IMR-90 (cell line): ENCODE results near the gene SMKR1. TPM values are rescaled to one million over a fixed set of nuclear protein-coding genes. Genes with fewer than 3 reads are reported as not detected.

Source experiments
- ATAC-seq: fragments of 200-7000 bp; cut with Tn5 transposase; 2 replicates; pipeline ENCODE4 v1.9.1; 2020; ENCODE audit warnings: low read depth, mild to moderate bottlenecking, moderate library complexity
- BruUV-seq: library from RNA; stranded (reverse); fragments of 400-500 nt; replicated peaks from 2 replicates; lab custom pipeline; 2021; lab: Mats Ljungman, UMichigan
- CTCF ChIA-PET: fragments of 300-600 bp; formaldehyde crosslinking; extraction: SDS; loops from one replicate; lab custom pipeline; 2021; ENCODE audit warnings: antibody characterized with exemption; lab: Yijun Ruan, JAX
- POLR2A ChIA-PET: fragments of 300-600 bp; sonication (Branson Sonifier 250); formaldehyde crosslinking; loops from one replicate; lab custom pipeline; 2022; ENCODE audit warnings: antibody characterized with exemption; ENCODE audit not compliant: unreplicated experiment; lab: Charles Lee
- DNase-seq: peaks from one replicate; pipeline ENCODE4 v3.0.0; 2013
- H2AFZ ChIP-seq: replicated peaks from 2 replicates; pipeline ENCODE3; 2013; ENCODE audit warnings: low read length, mild to moderate bottlenecking; ENCODE audit not compliant: poor library complexity
- H2AK5ac ChIP-seq: 2 replicates; pipeline ENCODE4 v1.6.1; 2013; ENCODE audit warnings: low read depth, low read length, inconsistent platforms
- H2AK9ac ChIP-seq: replicated peaks from 2 replicates; pipeline ENCODE3; 2013; ENCODE audit warnings: mild to moderate bottlenecking, low read depth, low read length, moderate library complexity; ENCODE audit not compliant: poor library complexity
- H2BK120ac ChIP-seq: 2 replicates; pipeline ENCODE4 v1.6.1; 2013; ENCODE audit warnings: low read depth, low read length, inconsistent platforms
- H2BK15ac ChIP-seq: 3 replicates; pipeline ENCODE4 v1.6.1; 2013; ENCODE audit warnings: low read depth, low read length, inconsistent platforms
- H2BK20ac ChIP-seq: 2 replicates; pipeline ENCODE4 v1.6.1; 2013; ENCODE audit warnings: low read depth, mild to moderate bottlenecking, inconsistent platforms, low read length, moderate library complexity
- H2BK5ac ChIP-seq: 2 replicates; pipeline ENCODE4 v1.6.1; 2013; ENCODE audit warnings: mild to moderate bottlenecking, low read depth, low read length, inconsistent platforms; ENCODE audit not compliant: poor library complexity, severe bottlenecking
- H3K14ac ChIP-seq: replicated peaks from 2 replicates; pipeline ENCODE4 v1.6.1; 2013; ENCODE audit warnings: low read depth, low read length, inconsistent platforms
- H3K18ac ChIP-seq: 2 replicates; pipeline ENCODE4 v1.6.1; 2013; ENCODE audit warnings: low read depth, low read length, control low read depth
- H3K23ac ChIP-seq: 2 replicates; pipeline ENCODE4 v1.6.1; 2013; ENCODE audit warnings: low read depth, low read length, inconsistent platforms
- H3K27ac ChIP-seq: 2 replicates; pipeline ENCODE4 v1.5.1; 2013; ENCODE audit warnings: mild to moderate bottlenecking, control low read depth, low read length; ENCODE audit not compliant: insufficient read depth
- H3K27me3 ChIP-seq: 2 replicates; pipeline ENCODE4 v1.6.1; 2013; ENCODE audit warnings: low read length; ENCODE audit not compliant: control insufficient read depth, insufficient read depth
- H3K36me3 ChIP-seq: 2 replicates; pipeline ENCODE4 v1.6.1; 2013; ENCODE audit warnings: low read length, mixed read lengths; ENCODE audit not compliant: control insufficient read depth, insufficient read depth
- H3K4ac ChIP-seq: 2 replicates; pipeline ENCODE4 v1.6.1; 2013; ENCODE audit warnings: low read depth, low read length, inconsistent platforms
- H3K4me1 ChIP-seq: 2 replicates; pipeline ENCODE4 v1.6.1; 2013; ENCODE audit warnings: low read length, mixed read lengths; ENCODE audit not compliant: control insufficient read depth, insufficient read depth
- H3K4me2 ChIP-seq: 2 replicates; pipeline ENCODE4 v1.6.1; 2013; ENCODE audit warnings: low read depth, mild to moderate bottlenecking, control low read depth, low read length, moderate library complexity
- H3K4me3 ChIP-seq: 2 replicates; pipeline ENCODE4 v1.5.1; 2013; ENCODE audit warnings: low read depth, mild to moderate bottlenecking, control low read depth, low read length, moderate library complexity; ENCODE audit not compliant: insufficient read depth
- H3K56ac ChIP-seq: 2 replicates; pipeline ENCODE4 v1.6.1; 2013; ENCODE audit warnings: low read length, inconsistent platforms; ENCODE audit not compliant: insufficient read depth; ENCODE audit errors: extremely low read depth
- H3K79me1 ChIP-seq, 2 experiments: 2 replicates each; pipeline ENCODE4 v1.6.1; 2013; ENCODE audit warnings: low read length in 2 of 2, inconsistent platforms in 1 of 2, low read depth in 1 of 2
- H3K9ac ChIP-seq: 2 replicates; pipeline ENCODE4 v1.6.1; 2013; ENCODE audit warnings: low read depth, low read length, control low read depth
- H3K9me1 ChIP-seq: 2 replicates; pipeline ENCODE4 v1.6.1; 2013; ENCODE audit warnings: low read length, inconsistent platforms; ENCODE audit not compliant: insufficient read depth
- H3K9me3 ChIP-seq: 2 replicates; pipeline ENCODE4 v1.6.1; 2013; ENCODE audit warnings: low read length; ENCODE audit not compliant: control insufficient read depth, insufficient read depth
- H4K20me1 ChIP-seq: 2 replicates; pipeline ENCODE4 v1.6.1; 2013; ENCODE audit warnings: low read length, inconsistent platforms; ENCODE audit not compliant: insufficient read depth
- H4K5ac ChIP-seq: 2 replicates; pipeline ENCODE4 v1.6.1; 2013; ENCODE audit warnings: mild to moderate bottlenecking, low read depth, low read length, control low read depth
- H4K8ac ChIP-seq, 2 experiments: 2 replicates each; pipeline ENCODE4 v1.6.1; 2013; ENCODE audit warnings: low read depth in 2 of 2, low read length in 2 of 2, control low read depth in 1 of 2, inconsistent platforms in 1 of 2
- H4K91ac ChIP-seq: 2 replicates; pipeline ENCODE4 v1.6.1; 2013; ENCODE audit warnings: low read depth, low read length, inconsistent platforms; ENCODE audit not compliant: insufficient read depth
- CEBPB ChIP-seq: IDR thresholded peaks from 2 replicates; pipeline ENCODE4 v1.6.1; 2012; ENCODE audit warnings: low read depth, low read length, improper control_type of control experiment
- USF2 ChIP-seq: fragments of 150-350 bp; IDR thresholded peaks from 2 replicates; pipeline ENCODE4 v1.6.1; 2017; ENCODE audit warnings: mild to moderate bottlenecking, antibody characterized with exemption, low read length, low read depth
- WGBS, 2 experiments: methylation state at CpG; one replicate each; pipeline versions ENCODE4 v1.1.5 to v1.1.7; 2013; ENCODE audit warnings: missing lambda C conversion rate in 2 of 2; ENCODE audit not compliant: insufficient read length in 1 of 2; ENCODE audit errors: extremely low coverage in 2 of 2; 5-methylcytosine and 5-hydroxymethylcytosine counted together
- dilution Hi-C: fragments of 300-500 bp; cut with HindIII; formaldehyde crosslinking; loops from one replicate; pipeline ENCODE4 v1.14.3; 2018; ENCODE audit warnings: low sequenced_read_pairs; ENCODE audit not compliant: unreplicated experiment
- in situ Hi-C: fragments of 300-500 bp; cut with MboI; formaldehyde crosslinking; loops from 3 replicates; pipeline ENCODE4 v1.14.3; 2019; ENCODE audit warnings: low sequenced_read_pairs, inconsistent platforms, mixed read lengths
- intact Hi-C: fragments of 100-400 bp; cut with micrococcal nuclease; formaldehyde crosslinking; loops from 2 replicates; pipeline ENCODE4 v1.10.0; 2022
- polyA plus RNA-seq, 3 experiments: library from polyadenylated mRNA; depleted of rRNA; stranded (reverse); fragments of >200 nt; gene quantifications; 2 replicates each; pipeline ENCODE4 v1.2.3, GENCODE V29; 2012; ENCODE audit warnings: low replicate concordance in 1 of 3
- total RNA-seq: library from RNA; depleted of rRNA; stranded (reverse); fragments of >200 nt; gene quantifications from 2 replicates; pipeline ENCODE4 v1.2.3, GENCODE V29; 2012

SMKR1 gene
- total and polyA plus RNA-seq, 2 of the 4 experiments (the other 2 are of a cell fraction) = 0.26 TPM; not detected in 1

DNA sequence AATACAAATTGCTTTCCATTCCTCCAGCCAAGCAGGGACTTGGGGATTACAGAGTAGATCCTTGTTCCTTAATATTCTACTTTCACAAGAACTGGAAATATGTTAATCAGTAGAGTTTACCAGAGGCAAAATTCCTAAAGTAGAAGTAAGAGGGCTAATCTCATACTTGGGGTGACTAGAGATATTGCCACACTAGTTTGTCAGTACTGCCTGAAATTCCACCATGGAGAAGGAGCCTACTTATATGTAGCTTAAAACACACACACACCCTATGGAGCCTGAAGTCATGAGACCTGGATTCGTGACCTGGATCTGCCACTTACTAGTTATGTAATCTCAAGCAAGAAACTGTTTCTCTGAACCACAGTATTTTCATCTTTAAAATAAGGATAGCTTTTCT, 34.2 kb upstream of the SMKR1 start:
- H4K8ac ChIP-seq = no peak overlapping the region
- no peak overlapping the region for H2BK20ac ChIP-seq
- no peak overlapping the region for H3K56ac ChIP-seq
- no peak overlapping the region for H3K27ac ChIP-seq
- H3K36me3 ChIP-seq = no peaks in the 10 kb centered on the region; the same call in 1 of the 2 replicates
- DNase-seq (peak; percentile 75), ATAC-seq (peak; percentile 79)
- no CpG with 5 or more reads among the region's 1 CpG for WGBS, 2 experiments
- no peak overlapping the region for H2AFZ ChIP-seq
- no peak overlapping the region for H3K4ac ChIP-seq
- ChIA-PET POLR2A (no interaction called here), CTCF (interaction anchor here (4.1 kb wide), 1 partner anchor 101 kb away, joined by 16 read pairs; no protein-coding TSS in a partner anchor)
- no peaks in the 10 kb centered on the region for H4K20me1 ChIP-seq
- no peaks in the 10 kb centered on the region for H3K79me1 ChIP-seq
- intact Hi-C loops (no loop called here), in situ Hi-C loops (no loop called here), dilution Hi-C loops (no loop called here)
- H3K27me3 ChIP-seq = no peaks in the 10 kb centered on the region
- no peak overlapping the region for H3K4me3 ChIP-seq
- peak overlapping the region; percentile 68 for H3K14ac ChIP-seq
- peaks cover 1% of the 10 kb centered on the region; the same call in 1 of the 2 replicates for H3K4me1 ChIP-seq
- no peak overlapping the region for H3K9ac ChIP-seq
- no peak overlapping the region for H3K18ac ChIP-seq
- no peak overlapping the region for H2AK5ac ChIP-seq
- BruUV-seq = no TSS peak
- H3K9me1 ChIP-seq = no peaks in the 10 kb centered on the region; the same call in 1 of the 2 replicates
- no peak overlapping the region for H2BK120ac ChIP-seq
- H3K9me3 ChIP-seq = no peaks in the 10 kb centered on the region
- no peak overlapping the region; the same call in 1 of the 2 replicates for H3K4me2 ChIP-seq
- 0 out of 2 replicates have a peak overlapping the region, but pooled peaks have one; percentile 17 for H3K23ac ChIP-seq
- TF ChIP-seq USF2 (no peak), CEBPB (peak; percentile 88)
- H2BK5ac ChIP-seq = no peak overlapping the region
- no peak overlapping the region for H4K91ac ChIP-seq
- H4K5ac ChIP-seq = no peak overlapping the region
- no peak overlapping the region for H2BK15ac ChIP-seq
- H2AK9ac ChIP-seq = no peak overlapping the region
